GM12872 (cell line): ENCODE data around the gene TNNT2.

Experiments
- TF ChIP-seq, protein P1 (sequence below): IDR thresholded peaks from 3 replicates; pipeline ENCODE4 v1.5.1; 2011; ENCODE audit warnings: low read depth, mild to moderate bottlenecking, low read length, moderate library complexity; ENCODE audit not compliant: insufficient read depth

TNNT2 gene

DNA sequence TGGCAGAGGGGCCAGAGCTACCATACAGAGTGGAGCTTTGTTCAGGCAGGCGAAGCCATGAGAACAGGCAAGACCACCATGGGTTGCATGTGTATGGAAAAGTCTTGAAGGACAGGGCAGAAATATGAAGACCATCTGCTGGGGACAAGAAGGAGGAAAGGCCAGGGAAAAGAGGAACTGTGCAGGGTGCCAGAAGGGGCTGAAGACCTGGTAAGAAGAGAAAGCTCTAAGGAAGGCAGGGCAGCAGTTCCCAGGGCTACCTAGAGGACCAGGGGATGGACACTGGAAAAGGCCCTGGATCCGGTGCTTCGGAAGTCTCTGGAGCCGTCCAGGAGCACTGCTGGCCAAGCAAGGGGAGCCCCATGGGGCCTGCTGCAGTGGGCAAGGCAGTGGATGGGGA is 50.8 kb downstream of the TNNT2 start:
- TF ChIP-seq, protein P1, sequence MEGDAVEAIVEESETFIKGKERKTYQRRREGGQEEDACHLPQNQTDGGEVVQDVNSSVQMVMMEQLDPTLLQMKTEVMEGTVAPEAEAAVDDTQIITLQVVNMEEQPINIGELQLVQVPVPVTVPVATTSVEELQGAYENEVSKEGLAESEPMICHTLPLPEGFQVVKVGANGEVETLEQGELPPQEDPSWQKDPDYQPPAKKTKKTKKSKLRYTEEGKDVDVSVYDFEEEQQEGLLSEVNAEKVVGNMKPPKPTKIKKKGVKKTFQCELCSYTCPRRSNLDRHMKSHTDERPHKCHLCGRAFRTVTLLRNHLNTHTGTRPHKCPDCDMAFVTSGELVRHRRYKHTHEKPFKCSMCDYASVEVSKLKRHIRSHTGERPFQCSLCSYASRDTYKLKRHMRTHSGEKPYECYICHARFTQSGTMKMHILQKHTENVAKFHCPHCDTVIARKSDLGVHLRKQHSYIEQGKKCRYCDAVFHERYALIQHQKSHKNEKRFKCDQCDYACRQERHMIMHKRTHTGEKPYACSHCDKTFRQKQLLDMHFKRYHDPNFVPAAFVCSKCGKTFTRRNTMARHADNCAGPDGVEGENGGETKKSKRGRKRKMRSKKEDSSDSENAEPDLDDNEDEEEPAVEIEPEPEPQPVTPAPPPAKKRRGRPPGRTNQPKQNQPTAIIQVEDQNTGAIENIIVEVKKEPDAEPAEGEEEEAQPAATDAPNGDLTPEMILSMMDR: no peak

- TF ChIP-seq, protein P1: no peak
Measured at GRCh38 chr1:201325678-201326060, 51.8 kb downstream of the TNNT2 start.

DNA sequence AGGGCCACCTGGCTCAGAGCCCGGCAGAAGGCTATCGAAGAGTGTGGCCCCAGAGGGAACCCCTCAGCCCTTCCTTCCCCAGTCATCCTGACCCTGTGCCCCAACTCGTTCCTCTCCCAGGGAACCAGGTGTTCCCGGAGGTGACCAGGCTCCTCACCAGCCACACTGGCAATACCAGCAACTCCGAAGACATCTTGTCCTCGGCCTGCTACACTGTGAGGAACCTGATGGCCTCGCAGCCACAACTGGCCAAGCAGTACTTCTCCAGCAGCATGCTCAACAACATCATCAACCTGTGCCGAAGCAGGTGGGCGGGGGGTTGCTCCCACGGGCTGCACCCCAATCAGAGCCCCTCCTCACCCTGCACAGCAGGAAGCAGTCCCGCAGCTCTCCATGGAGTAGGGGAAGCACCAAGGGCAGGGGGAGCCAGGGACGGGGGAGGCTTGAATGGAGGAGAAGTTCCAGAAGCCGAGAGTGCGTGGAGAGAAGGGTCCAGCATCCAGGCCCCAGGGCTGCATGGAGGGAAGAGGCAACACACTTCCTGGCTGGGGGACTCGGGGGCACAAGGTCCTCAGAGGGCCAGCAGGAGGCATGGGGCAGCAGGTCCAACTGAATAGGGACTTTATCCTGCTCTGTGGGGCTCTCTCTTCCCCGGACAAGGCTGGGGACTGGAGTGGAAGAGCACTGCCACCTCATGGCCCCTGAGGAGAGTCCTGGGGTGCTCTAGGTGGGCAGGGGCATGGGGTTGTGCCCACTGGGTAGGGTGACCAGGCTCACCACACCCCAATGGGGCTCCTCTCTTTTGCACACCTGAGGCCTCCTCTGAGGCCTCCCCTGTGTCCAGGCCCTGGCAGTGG is 52.4 kb downstream of the TNNT2 start:
- TF ChIP-seq, protein P1: no peak

DNA sequence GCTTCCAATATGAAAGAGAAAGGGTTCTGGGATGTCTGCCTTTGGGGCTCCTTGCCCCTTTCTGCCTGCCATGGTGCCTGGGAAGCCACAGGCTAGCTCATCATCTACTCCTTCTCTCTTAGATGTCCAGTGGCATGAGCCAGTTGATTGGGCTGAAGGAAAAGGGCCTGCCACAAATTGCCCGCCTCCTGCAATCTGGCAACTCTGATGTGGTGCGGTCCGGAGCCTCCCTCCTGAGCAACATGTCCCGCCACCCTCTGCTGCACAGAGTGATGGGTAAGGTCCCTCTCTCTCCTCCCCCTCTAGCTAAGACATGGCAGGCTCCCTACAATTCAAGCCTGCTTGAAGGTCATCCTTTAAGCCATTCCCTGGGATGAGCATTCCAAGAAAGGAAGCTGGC is 53.2 kb downstream of the TNNT2 start:
- TF ChIP-seq, protein P1: no peak

- TF ChIP-seq, protein P1: no peak
Measured at GRCh38 chr1:201322653-201323510, 54.6 kb downstream of the TNNT2 start.

- TF ChIP-seq, protein P1: no peak
Measured at GRCh38 chr1:201321826-201322390, 55.6 kb downstream of the TNNT2 start.

GRCh38 chr1:201320168-201320788 is 57.2 kb downstream of the TNNT2 start:
- TF ChIP-seq, protein P1: no peak
